ENCODE measurements around the gene RBP5.

RBP5 gene

DNA sequence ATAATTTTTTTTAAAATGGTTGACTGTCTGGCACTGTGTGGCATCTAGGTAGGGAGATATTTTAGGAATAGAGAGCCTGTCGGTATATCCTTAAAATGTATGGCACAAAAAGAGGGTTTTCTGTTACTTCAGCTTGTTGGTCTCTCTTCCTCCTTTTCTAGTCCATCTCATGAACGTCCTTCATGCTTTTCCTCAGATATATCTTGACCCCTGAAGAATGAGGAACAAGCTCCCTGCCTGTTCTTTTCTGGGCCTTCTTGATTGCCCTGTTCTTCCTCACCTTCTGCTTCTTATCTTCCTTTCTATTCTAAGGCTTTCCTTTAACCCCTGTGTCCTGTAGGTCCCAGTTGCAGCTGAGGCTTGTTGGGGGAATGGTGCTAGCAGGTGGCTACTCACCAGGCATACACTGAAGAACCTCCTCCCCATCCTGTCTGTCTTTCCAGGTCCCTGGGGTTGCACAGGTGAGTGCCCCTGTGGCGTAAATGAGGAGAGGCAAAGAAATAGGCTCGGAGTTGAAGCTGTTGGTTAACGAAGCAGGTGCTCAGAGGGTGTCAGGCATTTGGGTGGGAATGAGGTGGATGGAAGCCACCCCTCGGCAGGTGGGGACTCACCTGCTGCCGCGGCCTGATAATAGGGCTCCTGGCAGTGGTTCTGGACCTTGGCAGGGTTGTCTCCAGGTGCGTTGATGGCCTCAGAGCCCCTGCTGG is 29.2 kb downstream of the RBP5 start:
- peaks cover 0 to 24% of the 10 kb centered on the region in 2 experiments; a peak in 1 of 3 replicates for H3K36me3 ChIP-seq (ENCODE audit: control insufficient read depth in 2 of 2, insufficient read depth in 1 of 2, low read length in 2 of 2)
- no peak overlapping the region for H3K4me3 ChIP-seq (ENCODE audit: low read depth, low read length)
- no peaks in the 10 kb centered on the region for H3K4me1 ChIP-seq (ENCODE audit: control insufficient read depth, insufficient read depth, low read length)
- POLR2A ChIA-PET = no interaction called here
- no peak overlapping the region for H3K27ac ChIP-seq (ENCODE audit: extremely low read depth, low read depth, low read length)
- CTCF ChIA-PET = interaction anchor here (0.6 to 4.6 kb wide), 3 partner anchors 9 to 45 kb away, joined by 3 to 32 read pairs (median 4); no protein-coding TSS in a partner anchor
- H3K9me3 ChIP-seq (ENCODE audit: control insufficient read depth, insufficient read depth, low read depth, low read length) = no peaks in the 10 kb centered on the region
- TF ChIP-seq, protein P1, sequence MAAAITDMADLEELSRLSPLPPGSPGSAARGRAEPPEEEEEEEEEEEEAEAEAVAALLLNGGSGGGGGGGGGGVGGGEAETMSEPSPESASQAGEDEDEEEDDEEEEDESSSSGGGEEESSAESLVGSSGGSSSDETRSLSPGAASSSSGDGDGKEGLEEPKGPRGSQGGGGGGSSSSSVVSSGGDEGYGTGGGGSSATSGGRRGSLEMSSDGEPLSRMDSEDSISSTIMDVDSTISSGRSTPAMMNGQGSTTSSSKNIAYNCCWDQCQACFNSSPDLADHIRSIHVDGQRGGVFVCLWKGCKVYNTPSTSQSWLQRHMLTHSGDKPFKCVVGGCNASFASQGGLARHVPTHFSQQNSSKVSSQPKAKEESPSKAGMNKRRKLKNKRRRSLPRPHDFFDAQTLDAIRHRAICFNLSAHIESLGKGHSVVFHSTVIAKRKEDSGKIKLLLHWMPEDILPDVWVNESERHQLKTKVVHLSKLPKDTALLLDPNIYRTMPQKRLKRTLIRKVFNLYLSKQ (tag by site-specific recombination; IDR thresholded peaks at IDR 0.05; ENCODE audit: borderline replicate concordance) = no peak
- TF ChIP-seq ZNF341 (tag by site-specific recombination; IDR thresholded peaks at IDR 0.05; ENCODE audit: low read depth) (no peak), HOXA7 (CRISPR knock-in tag; IDR thresholded peaks at IDR 0.05; ENCODE audit: borderline replicate concordance) (no peak), ZNF791 (tag by site-specific recombination; IDR thresholded peaks at IDR 0.05) (no peak), ZNF138 (tag by site-specific recombination; IDR thresholded peaks at IDR 0.05; ENCODE audit: borderline replicate concordance) (no peak), GLIS1 (tag by site-specific recombination; IDR thresholded peaks at IDR 0.05) (no peak), ZNF830 (tag by site-specific recombination; IDR thresholded peaks at IDR 0.05; ENCODE audit: low read depth) (no peak)

DNA sequence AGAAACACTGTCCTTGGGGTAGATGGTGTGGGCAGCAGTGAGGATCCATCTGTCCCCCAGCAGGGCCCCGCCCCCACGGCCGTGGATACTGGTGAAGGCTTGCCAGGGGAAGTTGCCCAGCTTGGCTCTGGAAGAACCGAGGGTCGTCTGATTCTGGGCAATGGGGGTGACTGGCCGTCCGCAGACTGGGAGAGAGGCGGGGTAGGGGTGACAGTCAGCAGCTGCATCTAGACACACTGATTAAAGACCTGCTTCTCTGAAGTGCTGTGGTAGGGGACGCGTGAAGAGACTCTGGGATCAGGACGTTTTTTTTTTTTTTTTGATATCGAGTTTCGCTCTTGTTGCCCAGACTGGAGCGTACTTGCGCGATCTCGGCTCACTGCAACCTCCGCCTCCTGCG is 31.7 kb downstream of the RBP5 start:
- H3K4me3 ChIP-seq (ENCODE audit: low read depth, low read length) = no peak overlapping the region
- POLR2A ChIA-PET = interaction anchor here (1.0 kb wide), 1 partner anchor 152 kb away, joined by 4 read pairs; no protein-coding TSS in a partner anchor
- no peak for TF ChIP-seq ZSCAN16 (tag by site-specific recombination; IDR thresholded peaks at IDR 0.05)
- no peak for TF ChIP-seq ZEB2 (tag by site-specific recombination; IDR thresholded peaks at IDR 0.05)
- TF ChIP-seq ZNF707 (tag by site-specific recombination; IDR thresholded peaks at IDR 0.05) = no peak
- TF ChIP-seq GLIS2 (tag by site-specific recombination; IDR thresholded peaks at IDR 0.05) = no peak
- TF ChIP-seq, protein P2, sequence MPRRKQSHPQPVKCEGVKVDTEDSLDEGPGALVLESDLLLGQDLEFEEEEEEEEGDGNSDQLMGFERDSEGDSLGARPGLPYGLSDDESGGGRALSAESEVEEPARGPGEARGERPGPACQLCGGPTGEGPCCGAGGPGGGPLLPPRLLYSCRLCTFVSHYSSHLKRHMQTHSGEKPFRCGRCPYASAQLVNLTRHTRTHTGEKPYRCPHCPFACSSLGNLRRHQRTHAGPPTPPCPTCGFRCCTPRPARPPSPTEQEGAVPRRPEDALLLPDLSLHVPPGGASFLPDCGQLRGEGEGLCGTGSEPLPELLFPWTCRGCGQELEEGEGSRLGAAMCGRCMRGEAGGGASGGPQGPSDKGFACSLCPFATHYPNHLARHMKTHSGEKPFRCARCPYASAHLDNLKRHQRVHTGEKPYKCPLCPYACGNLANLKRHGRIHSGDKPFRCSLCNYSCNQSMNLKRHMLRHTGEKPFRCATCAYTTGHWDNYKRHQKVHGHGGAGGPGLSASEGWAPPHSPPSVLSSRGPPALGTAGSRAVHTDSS (tag by site-specific recombination; IDR thresholded peaks at IDR 0.05) = no peak
- no peak for TF ChIP-seq ZNF175 (tag by site-specific recombination; IDR thresholded peaks at IDR 0.05)
- TF ChIP-seq ZNF664 (tag by site-specific recombination; IDR thresholded peaks at IDR 0.05) = no peak
- TF ChIP-seq SP7 (tag by site-specific recombination; IDR thresholded peaks at IDR 0.05) = no peak
- no peak for TF ChIP-seq RBAK (tag by site-specific recombination; IDR thresholded peaks at IDR 0.05)
- TF ChIP-seq ZNF791 (tag by site-specific recombination; IDR thresholded peaks at IDR 0.05) = no peak
- no peak overlapping the region for H3K27ac ChIP-seq (ENCODE audit: extremely low read depth, low read depth, low read length)
- CTCF ChIA-PET = interaction anchor here (0.6 kb wide), 2 partner anchors 16 to 337 kb away, joined by 3 to 6 read pairs; no protein-coding TSS in a partner anchor
- peaks cover 0 to 17% of the 10 kb centered on the region in 2 experiments; a peak in 1 of 3 replicates for H3K36me3 ChIP-seq (ENCODE audit: control insufficient read depth in 2 of 2, insufficient read depth in 1 of 2, low read length in 2 of 2)
- no peaks in the 10 kb centered on the region for H3K4me1 ChIP-seq (ENCODE audit: control insufficient read depth, insufficient read depth, low read length)
- no peaks in the 10 kb centered on the region for H3K9me3 ChIP-seq (ENCODE audit: control insufficient read depth, insufficient read depth, low read depth, low read length)

DNA sequence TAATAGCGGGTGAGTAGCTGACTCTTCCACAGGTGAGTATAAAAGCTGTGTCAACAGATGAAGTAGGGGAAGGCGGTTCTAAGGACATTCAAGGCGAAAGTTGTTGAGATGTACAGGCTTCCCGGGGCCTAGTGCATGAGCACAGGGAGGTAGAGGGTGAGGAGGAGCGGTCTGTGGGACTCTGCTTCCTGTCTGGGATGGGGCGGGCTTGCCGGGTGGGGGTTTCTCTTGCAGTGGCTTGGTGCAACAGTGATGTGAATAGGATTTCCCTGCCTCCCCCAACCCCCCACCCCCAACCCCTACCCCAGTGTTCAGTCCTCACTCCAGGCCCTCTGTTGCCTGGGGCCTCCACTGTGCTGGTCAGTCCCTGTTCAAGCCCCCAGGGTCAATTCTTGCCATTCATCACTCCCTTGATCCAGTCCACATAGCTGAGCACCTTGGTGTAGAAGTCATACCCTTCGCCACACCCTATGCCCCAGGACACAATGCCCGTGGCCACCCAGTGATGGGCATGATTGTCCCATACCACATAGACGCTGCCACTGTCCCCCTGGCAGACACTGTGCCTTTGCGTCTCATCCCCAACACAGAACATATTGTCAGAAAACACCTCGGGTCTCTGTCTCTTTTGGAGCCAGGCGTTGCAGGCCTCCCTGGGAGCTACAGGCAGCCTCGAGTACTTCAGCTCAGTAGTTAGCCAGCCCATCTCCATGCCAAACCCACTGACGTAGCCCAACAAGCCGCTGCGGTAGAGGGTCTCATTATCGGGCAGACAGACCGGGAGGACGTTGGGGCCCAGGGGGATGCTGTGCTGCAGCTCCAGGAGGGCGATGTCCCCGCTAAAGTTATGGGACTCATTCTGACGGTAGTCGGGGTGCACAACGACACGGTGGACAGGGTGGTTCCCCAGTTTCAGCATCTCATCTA is 32.4 kb downstream of the RBP5 start:
- CTCF ChIA-PET = interaction anchor here (0.6 to 1.4 kb wide), 7 partner anchors 11 to 656 kb away, joined by 3 to 7 read pairs (median 4); no protein-coding TSS in a partner anchor
- POLR2A ChIA-PET = interaction anchor here (1.0 kb wide), 1 partner anchor 152 kb away, joined by 4 read pairs; no protein-coding TSS in a partner anchor
- H3K36me3 ChIP-seq (ENCODE audit: control insufficient read depth in 2 of 2, insufficient read depth in 1 of 2, low read length in 2 of 2) = peaks cover 0 to 12% of the 10 kb centered on the region in 2 experiments; a peak in 1 of 3 replicates
- no peaks in the 10 kb centered on the region for H3K4me1 ChIP-seq (ENCODE audit: control insufficient read depth, insufficient read depth, low read length)
- no peak overlapping the region for H3K4me3 ChIP-seq (ENCODE audit: low read depth, low read length)
- no peak overlapping the region for H3K27ac ChIP-seq (ENCODE audit: extremely low read depth, low read depth, low read length)
- no peaks in the 10 kb centered on the region for H3K9me3 ChIP-seq (ENCODE audit: control insufficient read depth, insufficient read depth, low read depth, low read length)
- TF ChIP-seq, protein P3, sequence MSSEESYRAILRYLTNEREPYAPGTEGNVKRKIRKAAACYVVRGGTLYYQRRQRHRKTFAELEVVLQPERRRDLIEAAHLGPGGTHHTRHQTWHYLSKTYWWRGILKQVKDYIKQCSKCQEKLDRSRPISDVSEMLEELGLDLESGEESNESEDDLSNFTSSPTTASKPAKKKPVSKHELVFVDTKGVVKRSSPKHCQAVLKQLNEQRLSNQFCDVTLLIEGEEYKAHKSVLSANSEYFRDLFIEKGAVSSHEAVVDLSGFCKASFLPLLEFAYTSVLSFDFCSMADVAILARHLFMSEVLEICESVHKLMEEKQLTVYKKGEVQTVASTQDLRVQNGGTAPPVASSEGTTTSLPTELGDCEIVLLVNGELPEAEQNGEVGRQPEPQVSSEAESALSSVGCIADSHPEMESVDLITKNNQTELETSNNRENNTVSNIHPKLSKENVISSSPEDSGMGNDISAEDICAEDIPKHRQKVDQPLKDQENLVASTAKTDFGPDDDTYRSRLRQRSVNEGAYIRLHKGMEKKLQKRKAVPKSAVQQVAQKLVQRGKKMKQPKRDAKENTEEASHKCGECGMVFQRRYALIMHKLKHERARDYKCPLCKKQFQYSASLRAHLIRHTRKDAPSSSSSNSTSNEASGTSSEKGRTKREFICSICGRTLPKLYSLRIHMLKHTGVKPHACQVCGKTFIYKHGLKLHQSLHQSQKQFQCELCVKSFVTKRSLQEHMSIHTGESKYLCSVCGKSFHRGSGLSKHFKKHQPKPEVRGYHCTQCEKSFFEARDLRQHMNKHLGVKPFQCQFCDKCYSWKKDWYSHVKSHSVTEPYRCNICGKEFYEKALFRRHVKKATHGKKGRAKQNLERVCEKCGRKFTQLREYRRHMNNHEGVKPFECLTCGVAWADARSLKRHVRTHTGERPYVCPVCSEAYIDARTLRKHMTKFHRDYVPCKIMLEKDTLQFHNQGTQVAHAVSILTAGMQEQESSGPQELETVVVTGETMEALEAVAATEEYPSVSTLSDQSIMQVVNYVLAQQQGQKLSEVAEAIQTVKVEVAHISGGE (tag by site-specific recombination; conservative IDR thresholded peaks at IDR 0.05; ENCODE audit: low read depth) = no peak
- TF ChIP-seq MZF1 (tag by site-specific recombination; IDR thresholded peaks at IDR 0.05; ENCODE audit: borderline replicate concordance) (no peak), SETDB1 (IDR thresholded peaks at IDR 0.05; ENCODE audit: insufficient read length, low read length) (no peak), ZNF169 (tag by site-specific recombination; IDR thresholded peaks at IDR 0.05) (no peak), ZNF274 (IDR thresholded peaks at IDR 0.05; ENCODE audit: low read length) (no peak), ZNF274 (tag by site-specific recombination; IDR thresholded peaks at IDR 0.05; ENCODE audit: borderline replicate concordance) (no peak), ZNF354C (tag by site-specific recombination; IDR thresholded peaks at IDR 0.05; ENCODE audit: borderline replicate concordance, low read depth) (no peak)
